Eye (tissue), 1 donor: Measurements from ENCODE around the gene BAZ2B.
"Not testable (repeated sequence)": the region's sequence is repeated elsewhere in the genome, so short reads cannot be mapped to it uniquely, and the experiment has no call there.

ENCODE experiments used
- DNase-seq: peaks from one replicate; pipeline ENCODE4 v3.0.0-alpha.2; 2015

Gene BAZ2B

DNA sequence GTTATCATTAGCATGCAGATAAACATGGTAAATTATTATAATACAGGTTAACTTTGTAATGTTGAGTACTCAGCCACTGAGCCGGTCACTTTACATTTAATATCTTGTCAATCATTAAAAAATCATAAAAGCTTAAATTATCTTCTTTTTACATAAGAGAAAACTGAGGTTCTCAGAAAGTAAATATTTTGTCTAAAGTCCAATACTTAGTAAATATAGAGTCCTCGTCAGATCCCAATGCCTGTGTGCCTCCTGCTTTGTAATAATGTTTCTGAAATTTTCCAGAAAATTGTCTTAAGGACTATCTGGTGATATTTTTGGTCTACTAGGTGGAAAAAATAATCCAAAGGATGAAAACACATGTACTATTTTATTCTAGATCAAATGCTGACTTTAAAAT lies 213.6 kb downstream of the BAZ2B start:
- DNase-seq = no peak

DNA sequence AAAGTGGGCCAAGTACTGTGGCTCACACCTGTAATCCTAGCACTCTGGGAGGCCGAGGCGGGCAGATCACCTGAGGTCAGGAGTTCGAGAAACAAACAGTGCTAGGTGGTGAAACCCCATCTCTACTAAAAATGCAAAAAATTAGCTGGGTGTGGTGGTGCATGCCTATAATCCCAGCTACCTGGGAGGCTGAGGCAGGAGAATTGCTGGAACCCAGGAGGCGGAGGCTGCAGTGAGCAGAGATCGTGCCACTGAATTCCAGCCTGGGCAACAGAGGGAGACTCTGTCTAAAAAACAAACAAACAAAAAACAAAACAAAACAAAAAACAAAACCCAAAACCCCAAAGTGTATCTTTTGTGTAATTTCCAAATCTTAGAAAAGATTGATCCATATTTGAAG lies 214.2 kb downstream of the BAZ2B start:
- not testable (repeated sequence) for DNase-seq

DNA sequence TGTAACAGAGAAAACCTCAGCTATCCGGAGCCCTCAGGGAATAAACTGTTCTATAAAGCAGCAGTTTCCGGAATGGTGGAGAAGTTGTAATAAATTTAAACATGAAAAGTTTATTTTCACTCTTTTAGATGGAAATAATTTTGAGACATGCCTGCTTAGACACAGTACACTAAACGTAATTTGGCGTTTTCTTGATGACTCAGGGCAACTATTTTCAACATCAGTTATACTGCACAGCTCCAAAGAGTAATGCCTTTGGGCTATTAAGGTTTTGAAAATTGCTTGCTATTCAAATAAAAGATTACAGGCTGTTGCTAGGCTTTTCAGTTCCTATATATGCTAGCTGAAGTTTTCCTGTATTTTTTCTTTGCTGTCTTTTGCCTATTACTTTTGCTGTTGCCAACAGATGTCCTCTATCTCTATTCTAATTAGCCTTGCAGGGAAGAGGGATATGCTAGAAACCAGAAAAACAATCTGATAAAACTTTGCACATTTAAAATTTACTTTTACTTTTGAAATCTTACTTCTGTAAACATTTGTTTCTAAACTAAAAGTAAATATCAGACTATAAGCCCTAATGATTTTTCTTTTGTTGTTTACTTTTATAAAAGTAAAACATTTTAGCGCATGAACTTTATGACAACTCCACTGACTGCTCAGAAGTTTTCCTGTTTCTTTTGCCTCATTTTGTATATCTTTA lies 216.5 kb downstream of the BAZ2B start:
- DNase-seq = no peak

DNA sequence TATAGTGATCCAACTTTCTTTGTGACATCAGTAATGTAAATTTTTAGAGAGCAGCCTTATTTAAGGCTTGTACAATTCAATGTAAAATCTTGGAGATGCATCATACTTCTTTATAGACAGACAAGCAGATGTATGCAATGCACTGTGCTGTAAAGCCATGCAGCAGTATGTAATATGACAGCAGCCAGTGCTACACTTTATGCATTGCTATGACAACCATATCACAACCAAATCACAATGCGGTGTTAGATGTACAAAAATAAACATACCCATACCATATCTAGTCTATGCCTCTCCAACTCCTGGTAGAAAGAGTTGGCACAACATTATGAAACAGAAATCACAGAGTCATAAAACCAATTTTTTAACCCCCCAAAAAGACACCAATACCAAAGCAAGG lies 219.5 kb downstream of the BAZ2B start:
- DNase-seq = no peak

DNA sequence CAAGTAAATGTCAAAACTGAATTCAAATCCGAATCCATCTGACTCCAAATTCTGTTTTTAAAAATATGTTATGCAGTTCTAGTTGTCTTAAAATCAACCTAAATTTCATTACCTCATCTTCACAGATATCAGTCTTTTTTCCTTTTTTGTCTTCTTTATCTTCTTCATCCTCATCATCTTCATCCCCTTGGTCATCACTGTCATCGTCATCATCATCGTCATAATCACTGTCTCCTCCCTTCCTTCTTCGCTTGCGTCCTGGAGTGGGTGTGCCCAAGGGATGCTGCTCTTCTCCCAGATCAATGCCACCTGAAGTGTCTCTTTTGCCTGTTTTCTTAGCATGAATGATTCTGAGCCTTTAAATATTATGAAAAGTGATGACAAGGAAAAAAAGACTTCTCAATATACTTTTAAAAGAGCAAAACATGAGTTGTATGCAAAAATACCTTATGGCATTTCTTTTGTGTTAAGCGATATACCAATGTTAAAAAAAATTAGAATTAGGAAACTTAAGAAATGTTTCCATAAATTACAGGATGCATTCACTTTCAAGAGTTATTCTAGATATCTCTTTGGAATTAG lies 233.8 kb downstream of the BAZ2B start:
- no peak for DNase-seq

DNA sequence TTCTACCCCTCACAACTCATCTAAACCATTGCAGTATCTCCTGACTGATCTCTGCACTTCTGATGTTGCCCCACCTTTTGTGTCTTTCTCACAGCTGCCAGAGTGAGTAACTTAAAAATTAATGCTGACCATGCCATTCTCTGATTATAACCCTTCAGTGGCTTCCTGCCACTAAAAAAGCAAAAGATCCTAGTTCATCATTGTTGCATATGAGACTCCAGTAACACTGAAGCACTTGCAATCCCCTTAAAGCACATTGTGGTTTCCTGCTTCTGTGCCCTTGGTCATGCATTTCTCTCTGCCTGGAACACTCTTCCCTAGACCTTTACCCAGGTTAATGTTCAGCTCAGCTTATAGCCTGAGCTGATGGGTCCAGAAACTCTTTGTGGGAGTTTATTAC lies 234.8 kb downstream of the BAZ2B start:
- DNase-seq = no peak

DNA sequence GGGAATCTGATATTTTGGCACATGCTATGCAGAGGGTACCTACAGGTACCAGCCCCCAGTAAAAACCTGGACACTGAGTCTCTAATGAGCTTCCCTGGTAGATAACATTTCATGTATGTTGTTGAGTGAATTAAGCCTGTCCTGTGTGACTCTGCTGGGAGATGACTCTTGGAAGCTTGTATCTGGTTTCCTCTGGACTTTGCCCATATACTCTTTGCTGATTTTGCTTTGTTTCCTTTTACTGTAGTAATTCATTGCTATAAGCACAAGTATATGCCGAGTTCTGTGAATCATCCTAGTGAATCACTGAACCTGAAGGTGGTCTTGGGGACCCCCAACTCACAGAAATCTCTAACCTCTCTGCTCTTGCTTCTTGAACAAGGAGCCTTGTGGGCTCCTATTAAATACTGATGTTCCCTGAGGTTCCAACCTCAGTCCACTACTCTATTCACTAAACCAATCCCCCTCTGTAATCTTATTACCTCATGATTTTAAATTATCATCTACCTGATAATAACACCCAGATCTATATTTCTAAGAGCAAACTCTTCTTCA lies 235.6 kb downstream of the BAZ2B start:
- DNase-seq = no peak

DNA sequence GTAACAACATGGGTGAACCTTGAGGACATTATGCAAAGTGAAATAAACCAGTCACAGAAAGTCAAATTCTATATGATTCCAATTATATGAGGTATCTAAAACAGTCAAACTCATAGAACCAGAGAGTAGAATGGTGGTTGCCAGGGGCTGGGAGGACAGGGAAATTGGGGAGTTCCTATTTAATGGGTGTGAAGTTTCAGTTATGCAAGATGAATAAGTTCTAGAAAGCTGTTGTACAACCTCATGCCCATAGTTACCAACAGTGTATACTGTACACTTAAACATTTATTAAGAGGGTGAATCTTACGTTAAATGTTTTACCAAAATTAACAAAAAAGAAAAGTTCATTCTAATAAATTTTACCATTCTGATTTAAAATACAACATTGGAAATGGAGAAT lies 237.2 kb downstream of the BAZ2B start:
- no peak for DNase-seq

DNA sequence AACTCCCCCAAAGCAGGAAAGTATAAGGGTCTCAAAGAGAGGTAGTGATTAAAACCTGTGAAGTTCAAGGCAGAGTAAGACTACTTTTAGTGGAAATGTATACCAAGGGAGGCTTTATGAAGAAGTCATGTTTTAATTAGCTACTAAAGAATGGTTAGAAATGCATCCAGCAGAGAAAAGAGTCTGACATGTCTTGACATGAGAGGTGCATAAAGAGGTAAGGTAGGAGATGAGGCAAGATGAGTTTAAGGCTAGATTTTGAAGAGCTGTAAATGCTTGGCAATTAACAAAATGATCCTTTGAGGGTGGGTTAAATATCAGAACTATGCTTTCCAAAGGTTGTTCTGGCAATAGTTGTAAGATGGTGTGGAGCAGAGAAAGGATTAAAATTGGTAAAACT lies 241.1 kb downstream of the BAZ2B start:
- no peak for DNase-seq

DNA sequence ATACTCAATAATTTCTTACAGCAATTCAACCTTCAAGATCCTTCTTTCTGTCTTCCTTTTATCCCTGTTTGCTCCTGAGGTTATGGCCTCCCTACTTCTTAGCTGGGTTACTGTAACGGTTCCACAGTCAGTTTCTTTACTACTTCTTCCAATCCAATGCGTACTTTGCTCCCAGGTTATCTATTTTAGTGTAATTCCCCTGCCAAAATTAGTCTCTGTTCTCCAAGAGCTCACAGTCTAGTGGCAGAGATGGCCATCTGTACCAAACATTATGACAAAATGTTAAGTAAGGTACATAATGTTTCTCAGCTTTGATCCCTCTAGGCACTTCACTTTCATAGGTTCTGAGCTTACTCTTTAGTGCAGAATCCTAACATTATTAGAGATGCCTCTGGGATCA lies 244.8 kb downstream of the BAZ2B start:
- no peak for DNase-seq

DNA sequence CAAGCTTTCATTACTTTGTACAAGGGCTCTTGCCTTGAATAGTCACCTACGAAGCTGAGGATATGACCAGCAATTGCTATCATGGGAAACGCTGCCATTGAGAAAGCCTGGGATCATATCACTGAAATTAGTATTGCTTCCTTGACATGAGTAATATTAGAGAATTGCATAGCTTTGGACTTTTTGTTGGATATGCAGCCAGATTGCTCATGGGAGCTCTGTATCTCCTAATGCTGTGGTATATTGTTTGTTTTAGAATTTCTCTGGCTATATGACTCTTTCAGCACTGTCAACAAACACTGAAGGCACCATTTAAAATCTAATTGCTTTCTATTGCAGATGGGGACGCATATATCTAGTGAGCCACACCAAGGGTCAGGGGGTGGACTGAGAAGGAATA lies 249.8 kb downstream of the BAZ2B start:
- DNase-seq = no peak

DNA sequence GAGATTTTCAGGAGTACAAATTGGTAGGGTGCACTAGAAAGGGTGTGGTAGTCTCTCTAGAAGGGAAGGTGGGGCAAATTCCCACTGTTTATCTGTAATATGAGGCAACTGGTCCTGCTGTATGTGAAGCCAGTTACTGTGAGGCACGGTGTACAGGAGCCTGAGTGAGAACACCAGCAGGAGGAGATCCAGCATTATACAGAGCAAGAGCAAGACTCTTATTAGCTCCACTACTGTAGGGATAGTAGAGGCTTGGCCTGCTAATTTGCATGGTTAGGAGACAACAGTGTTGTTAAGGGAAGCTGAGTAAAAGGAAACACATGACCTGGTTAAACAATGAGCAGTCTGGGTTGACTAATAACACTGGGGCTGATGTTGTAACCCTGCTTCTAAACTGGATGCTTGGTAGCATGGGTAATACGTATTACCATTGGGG lies 253.5 kb downstream of the BAZ2B start:
- no peak for DNase-seq

DNA sequence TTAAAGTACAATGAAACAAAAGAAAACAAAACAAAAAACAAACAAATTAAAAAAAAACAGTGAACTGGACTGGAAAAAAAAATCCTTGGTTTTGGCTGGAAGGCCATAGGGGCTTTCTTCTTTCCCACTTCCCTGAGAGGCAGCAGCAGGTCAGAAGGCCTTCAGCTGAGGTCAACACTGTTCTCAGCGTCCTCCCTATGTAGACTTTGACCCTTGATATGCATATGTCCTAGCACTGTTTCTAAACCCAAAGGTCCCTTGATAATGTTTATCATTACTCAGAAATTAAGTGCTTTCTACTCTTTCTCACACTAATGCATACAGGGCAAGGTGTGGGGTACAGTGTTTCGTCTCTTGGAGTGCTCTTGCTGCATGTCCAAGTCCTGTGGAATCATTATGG lies 254.3 kb downstream of the BAZ2B start:
- DNase-seq = no peak

DNA sequence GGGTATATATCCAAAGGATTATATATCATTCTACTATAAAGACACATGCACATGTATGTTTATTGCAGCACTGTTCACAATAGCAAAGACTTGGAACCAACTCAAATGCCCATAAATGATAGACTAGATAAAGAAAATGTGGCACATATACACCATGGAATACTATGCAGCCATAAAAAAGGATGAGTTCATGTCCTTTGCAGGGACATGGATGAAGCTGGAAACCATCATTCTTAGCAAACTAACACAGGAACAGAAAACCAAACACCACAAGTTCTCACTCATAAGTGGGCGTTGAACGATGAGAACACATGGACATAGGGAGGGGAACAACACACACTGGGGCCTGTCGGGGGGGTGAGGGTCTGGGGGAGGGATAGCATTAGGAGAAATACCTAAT lies 254.7 kb downstream of the BAZ2B start:
- DNase-seq = not testable (repeated sequence)

DNA sequence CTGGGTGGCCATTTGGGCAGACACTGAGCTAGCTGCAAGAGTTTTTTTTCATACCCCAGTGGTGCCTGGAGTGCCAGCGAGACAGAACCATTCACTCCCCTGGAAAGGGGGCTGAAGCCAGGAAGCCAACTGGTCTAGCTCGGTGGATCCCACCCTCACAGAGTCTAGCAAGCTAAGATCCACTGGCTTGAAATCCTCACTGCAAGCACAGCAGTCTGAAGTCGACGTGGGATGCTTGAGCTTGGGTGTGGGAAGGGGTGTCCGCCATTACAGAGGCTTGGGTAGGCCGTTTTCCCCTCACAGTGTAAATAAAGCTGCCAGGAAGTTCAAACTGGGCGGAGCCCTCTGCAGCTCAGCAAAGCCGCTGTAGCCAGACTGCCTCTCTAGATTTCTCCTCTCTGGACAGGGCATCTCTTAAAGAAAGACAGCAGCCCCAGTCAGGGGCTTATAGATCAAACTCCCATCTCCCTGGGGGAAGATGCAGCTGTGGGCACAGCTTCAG lies 260.2 kb downstream of the BAZ2B start:
- no peak for DNase-seq

DNA sequence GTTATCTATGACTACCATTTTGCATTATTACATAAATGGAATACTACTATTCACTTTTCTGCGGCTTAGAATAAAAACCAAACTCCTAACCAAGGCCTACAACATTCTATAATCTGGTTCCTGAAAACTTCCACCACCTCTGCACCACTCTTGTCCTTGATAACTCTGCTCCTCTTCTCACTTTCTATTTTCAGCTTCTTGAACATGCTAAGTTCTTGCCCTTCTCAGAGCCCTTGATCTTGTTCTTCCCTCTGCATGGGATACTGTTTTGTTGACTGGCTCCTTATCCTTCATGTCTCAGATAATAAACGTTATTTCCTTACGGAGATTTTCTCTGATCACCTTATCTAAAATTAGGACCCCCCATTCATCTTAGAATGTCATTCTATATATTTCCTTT lies 264.4 kb downstream of the BAZ2B start:
- no peak for DNase-seq

DNA sequence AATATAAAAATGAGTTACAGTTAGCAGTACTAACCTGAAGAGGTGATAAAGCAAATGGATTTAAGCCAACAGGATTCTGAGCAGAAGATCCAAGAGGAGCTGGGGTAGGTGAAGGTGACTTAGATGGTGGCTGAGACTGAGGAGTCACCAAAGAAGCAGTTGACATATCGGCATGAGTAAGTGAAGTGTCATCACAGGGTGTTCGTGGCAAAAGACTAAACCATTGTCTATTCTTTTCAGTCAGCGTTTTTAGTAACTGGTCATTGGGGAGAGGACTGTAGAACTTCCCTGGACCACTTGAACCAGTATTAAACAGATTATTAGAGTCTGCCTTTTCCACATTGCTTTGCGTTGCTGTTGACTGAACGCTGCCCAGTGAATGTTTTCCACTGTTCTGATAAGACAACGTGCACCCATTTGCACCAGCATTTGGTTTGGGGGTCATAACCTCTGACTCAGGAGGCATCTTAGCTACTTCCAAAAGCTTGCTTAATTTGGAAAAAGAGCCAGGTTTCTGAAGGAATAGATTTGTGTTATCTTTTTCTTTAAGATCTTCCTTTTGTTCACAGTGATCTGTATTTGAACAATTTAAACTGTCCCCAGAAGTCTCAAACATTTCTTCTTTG lies 266.6 kb downstream of the BAZ2B start:
- DNase-seq = no peak

DNA sequence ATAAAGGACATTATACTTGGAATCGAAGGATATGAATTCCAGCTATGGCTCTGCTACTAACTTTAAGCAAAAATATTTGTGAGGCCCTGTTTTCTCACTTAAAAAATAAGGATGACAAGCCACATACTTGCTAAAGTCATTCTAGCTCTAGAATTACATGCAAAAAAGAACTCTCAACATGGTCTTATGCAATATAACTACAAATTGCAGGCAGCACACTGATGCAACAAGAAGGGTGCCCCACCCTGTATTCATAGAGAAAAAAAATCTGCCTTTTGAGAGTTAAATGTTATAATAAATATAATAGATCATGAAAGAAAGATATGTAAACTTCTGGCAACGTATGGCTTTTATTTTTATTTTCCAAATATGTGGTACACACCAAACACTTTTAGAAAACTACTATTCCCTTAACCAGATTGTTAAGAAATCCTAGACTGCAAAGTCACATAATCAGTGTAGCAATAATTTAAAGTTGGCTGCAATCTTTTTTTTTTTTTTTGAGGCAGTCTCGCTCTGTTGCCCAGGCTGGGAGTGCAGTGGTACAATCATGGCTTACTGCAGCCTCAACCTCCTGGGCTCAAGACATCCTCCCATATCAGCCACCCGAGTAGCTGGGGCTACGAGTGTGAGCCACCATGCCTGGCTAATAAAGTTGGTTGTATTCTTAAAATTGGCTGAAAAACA lies 289.6 kb downstream of the BAZ2B start:
- no peak for DNase-seq

DNA sequence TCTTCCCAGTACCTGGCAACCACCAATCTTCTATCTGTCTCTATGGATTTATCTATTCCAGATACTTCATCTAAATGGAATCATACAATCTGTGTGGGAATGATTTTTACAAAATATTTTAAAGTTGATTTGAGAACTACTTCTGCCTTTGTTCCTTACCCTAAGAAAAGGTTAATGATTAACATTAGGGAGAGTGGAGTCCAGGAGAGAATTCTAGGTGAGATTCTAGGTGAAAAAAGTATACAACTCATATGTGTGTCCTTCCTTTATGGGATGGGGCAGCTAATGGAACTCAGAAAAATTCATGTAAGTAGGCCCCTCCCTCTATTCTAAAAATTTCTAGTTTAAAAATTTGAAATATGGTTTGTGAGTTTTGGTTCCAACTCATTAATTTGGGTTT lies 293.9 kb downstream of the BAZ2B start:
- no peak for DNase-seq

DNA sequence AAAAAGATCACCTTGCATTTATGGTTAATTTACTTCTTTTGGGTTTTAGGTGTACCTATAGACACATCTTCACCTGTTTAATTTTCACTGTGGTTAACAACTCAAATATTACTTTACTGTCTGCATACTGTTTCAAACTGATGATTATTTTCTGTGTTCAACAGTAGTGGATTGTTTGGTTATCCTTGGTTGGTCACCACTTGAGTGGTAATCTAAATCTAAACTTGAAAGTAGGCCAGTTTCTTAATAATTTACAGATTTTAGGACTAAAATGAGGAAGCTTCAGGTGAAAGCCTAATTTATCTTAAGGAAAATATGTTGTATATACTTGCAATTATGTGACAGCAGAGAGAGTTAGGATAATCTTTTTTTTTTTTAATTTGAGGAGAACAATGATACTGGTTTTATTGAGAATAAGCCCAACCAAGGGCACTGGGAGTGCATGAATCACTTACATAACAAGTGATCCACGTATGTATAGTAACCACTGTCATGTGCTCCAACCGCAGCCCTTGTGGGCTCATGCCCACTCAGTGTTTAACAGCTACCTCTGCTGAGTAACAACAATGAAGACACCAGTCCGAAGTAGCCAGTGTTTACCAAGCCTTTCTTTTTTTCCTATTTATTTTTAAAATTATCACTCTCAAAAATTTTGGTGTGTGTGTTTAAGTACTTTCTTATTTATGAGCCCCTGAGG lies 298.8 kb downstream of the BAZ2B start:
- no peak for DNase-seq

DNA sequence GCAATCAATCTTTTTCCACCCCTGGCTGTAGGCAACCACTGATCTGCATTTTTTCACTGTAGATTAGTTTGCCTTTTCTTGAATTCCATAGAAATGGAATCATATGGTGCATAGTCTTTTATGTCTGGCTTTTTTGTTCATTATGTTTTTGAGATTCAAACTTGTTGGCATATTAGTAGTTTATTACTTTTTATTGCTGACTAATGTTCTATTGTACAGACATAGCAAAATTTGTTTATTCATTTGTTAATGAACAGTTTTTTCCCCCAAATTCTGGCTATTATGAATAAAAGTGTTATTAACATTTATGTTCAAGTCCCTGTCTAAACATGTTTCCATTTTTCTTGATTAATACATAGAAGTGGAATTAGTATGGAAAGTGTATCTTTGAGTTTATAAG lies 308.4 kb downstream of the BAZ2B start:
- no peak for DNase-seq

DNA sequence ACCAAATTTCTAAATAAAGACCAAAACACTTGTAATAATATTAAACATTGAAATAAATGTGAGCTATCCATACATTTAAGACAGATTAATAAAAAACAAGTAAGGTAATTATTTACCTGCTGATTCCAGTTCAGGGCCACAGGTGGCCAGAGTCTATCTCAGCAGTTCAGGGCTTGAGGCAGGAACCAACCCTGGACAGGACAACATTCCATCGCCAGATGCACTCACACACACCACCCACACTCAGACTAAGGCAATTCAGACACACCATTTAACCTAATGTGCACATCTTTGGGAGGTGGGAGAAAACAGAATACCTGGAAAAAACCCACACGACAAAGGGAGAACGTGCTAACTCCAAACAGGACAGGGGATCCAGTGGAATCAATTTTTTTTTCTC lies 315.8 kb downstream of the BAZ2B start:
- DNase-seq = no peak

DNA sequence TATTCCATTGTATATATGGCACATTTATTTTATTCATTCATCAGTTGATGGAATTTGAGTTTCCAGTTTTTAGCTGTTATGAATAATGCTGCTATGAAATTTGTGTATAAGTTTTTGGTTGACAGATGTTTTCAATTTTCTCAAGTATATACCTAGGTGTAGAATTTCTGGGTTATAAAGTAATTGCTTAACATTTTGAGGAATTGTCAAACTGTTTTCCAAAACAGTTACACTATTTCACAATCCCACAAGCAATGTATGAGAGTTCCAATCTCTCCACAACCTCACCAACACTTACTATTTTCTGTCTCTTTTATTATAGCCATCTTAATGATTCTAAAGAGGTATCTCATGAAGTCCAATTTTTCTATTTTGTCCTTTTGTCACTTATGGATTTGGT lies 317.4 kb downstream of the BAZ2B start:
- no peak for DNase-seq
